ENCODE measurements around the gene NOD2. TPM values are rescaled to one million over a fixed set of nuclear protein-coding genes. Genes with fewer than 3 reads are reported as not detected.

NOD2 gene
- total and polyA plus RNA-seq, 2 of the 13 experiments (the other 11 are each of a cell fraction or from before 2014, with no cell fraction given), result 0.27 to 0.81 TPM

GRCh38 chr16:50644729-50645128 lies 48.7 kb upstream of the NOD2 start:
- POLR2A ChIA-PET, result no interaction called here
- H3K9me3 ChIP-seq (ENCODE audit: low read length), result no peaks in the 10 kb centered on the region
- intact Hi-C loops (cut with micrococcal nuclease; ENCODE audit: unreplicated experiment) (no loop called here), in situ Hi-C loops (cut with HindIII; ENCODE audit: extremely low pct_ligation_motif_present, low pct_unique_long_range_greater_than_20kb) (no loop called here)
- FAIRE-seq (no peak), DNase-seq (ENCODE audit: low spot score) (no peak), ATAC-seq (peak; percentile 4; the same call in 2 of the 3 replicates)
- 0 out of 2 replicates have a peak, but pooled peaks cover 3% of the 10 kb centered on the region for H4K20me1 ChIP-seq (ENCODE audit: insufficient read depth, low read length)
- no peaks in the 10 kb centered on the region for H3K27me3 ChIP-seq (ENCODE audit: control insufficient read depth in 1 of 2, insufficient read depth in 2 of 2, low read length in 2 of 2)
- no peak overlapping the region for H3K9ac ChIP-seq (ENCODE audit: insufficient read depth, low read depth, low read length)
- 91% methylated on average over 6 of the region's 6 CpGs for WGBS (ENCODE audit: low lambda C conversion rate)
- no peak overlapping the region for H2AFZ ChIP-seq (ENCODE audit: low read length)
- CTCF ChIA-PET (ENCODE audit: low intra/inter-chr PET ratio, low total read pairs), result no interaction called here
- no peak overlapping the region for H3K27ac ChIP-seq (ENCODE audit: extremely low read length, insufficient read depth, low read length)
- peaks cover 15% of the 10 kb centered on the region for H3K4me1 ChIP-seq (ENCODE audit: insufficient read depth, low read length)
- H3K36me3 ChIP-seq (replicated peaks in 1 of 2; ENCODE audit: control insufficient read depth in 1 of 2, insufficient read depth in 2 of 2, low read length in 2 of 2), result no peaks in the 10 kb centered on the region
- H3K79me2 ChIP-seq (ENCODE audit: insufficient read depth, low read length), result no peaks in the 10 kb centered on the region
- no peak overlapping the region for H3K4me3 ChIP-seq (replicated peaks in 1 of 3; ENCODE audit: insufficient read depth in 1 of 3, low read depth in 2 of 3, low read length in 3 of 3)
- BruUV-seq (replicated peaks), result no TSS peak
- H3K4me2 ChIP-seq (ENCODE audit: low read depth, low read length), result no peak overlapping the region
- TF ChIP-seq MTA1 (CRISPR knock-in tag; IDR thresholded peaks at IDR 0.05; ENCODE audit: borderline replicate concordance) (no peak), ZSCAN12 (CRISPR knock-in tag; IDR thresholded peaks at IDR 0.05) (no peak), MAFF (IDR thresholded peaks at IDR 0.05; ENCODE audit: low read depth, low read length) (no peak), CTCF (CRISPR knock-in tag; IDR thresholded peaks at IDR 0.05) (peak; percentile 59), STAG1 (CRISPR knock-in tag; IDR thresholded peaks at IDR 0.05) (peak; percentile 78), ZNF713 (CRISPR knock-in tag; IDR thresholded peaks at IDR 0.05) (no peak), AHDC1 (CRISPR knock-in tag; IDR thresholded peaks at IDR 0.05; ENCODE audit: borderline replicate concordance) (no peak), ZNF484 (CRISPR knock-in tag; IDR thresholded peaks at IDR 0.05; ENCODE audit: borderline replicate concordance, low read depth) (no peak), RBM22 (optimal IDR thresholded peaks at IDR 0.05; ENCODE audit: low read length) (peak; percentile 73), POLR2G (IDR thresholded peaks at IDR 0.05; ENCODE audit: low read depth, low read length) (peak; percentile 27; the same call in 1 of the 2 replicates), ISL2 (CRISPR knock-in tag; IDR thresholded peaks at IDR 0.05) (no peak), ZNF432 (CRISPR knock-in tag; IDR thresholded peaks at IDR 0.05; ENCODE audit: borderline replicate concordance) (no peak)
- TF ChIP-seq, protein P1, sequence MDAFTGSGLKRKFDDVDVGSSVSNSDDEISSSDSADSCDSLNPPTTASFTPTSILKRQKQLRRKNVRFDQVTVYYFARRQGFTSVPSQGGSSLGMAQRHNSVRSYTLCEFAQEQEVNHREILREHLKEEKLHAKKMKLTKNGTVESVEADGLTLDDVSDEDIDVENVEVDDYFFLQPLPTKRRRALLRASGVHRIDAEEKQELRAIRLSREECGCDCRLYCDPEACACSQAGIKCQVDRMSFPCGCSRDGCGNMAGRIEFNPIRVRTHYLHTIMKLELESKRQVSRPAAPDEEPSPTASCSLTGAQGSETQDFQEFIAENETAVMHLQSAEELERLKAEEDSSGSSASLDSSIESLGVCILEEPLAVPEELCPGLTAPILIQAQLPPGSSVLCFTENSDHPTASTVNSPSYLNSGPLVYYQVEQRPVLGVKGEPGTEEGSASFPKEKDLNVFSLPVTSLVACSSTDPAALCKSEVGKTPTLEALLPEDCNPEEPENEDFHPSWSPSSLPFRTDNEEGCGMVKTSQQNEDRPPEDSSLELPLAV (CRISPR knock-in tag; conservative IDR thresholded peaks at IDR 0.05; ENCODE audit: low read depth), result no peak
- TF ChIP-seq, protein P2, sequence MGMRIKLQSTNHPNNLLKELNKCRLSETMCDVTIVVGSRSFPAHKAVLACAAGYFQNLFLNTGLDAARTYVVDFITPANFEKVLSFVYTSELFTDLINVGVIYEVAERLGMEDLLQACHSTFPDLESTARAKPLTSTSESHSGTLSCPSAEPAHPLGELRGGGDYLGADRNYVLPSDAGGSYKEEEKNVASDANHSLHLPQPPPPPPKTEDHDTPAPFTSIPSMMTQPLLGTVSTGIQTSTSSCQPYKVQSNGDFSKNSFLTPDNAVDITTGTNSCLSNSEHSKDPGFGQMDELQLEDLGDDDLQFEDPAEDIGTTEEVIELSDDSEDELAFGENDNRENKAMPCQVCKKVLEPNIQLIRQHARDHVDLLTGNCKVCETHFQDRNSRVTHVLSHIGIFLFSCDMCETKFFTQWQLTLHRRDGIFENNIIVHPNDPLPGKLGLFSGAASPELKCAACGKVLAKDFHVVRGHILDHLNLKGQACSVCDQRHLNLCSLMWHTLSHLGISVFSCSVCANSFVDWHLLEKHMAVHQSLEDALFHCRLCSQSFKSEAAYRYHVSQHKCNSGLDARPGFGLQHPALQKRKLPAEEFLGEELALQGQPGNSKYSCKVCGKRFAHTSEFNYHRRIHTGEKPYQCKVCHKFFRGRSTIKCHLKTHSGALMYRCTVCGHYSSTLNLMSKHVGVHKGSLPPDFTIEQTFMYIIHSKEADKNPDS (CRISPR knock-in tag; IDR thresholded peaks at IDR 0.05), result no peak

Data from HepG2 (cell line).